Measurements from ENCODE around the gene MRPS25.
"Not testable (repeated sequence)": the region's sequence is repeated elsewhere in the genome, so short reads cannot be mapped to it uniquely, and the experiment has no call there.

MRPS25 gene

GRCh38 chr3:15007681-15008141 lies 57.4 kb downstream of the MRPS25 start:
- ATAC-seq: peak; percentile 78
- TF ChIP-seq GLIS3 (CRISPR knock-in tag; IDR thresholded peaks at IDR 0.05) (no peak), ISL1 (CRISPR knock-in tag; IDR thresholded peaks at IDR 0.05) (peak; percentile 53)

- not testable (repeated sequence) for ATAC-seq
Observed at GRCh38 chr3:14999182-14999581, 65.9 kb downstream of the MRPS25 start.

Data from SK-N-SH treated with all-trans-retinoic acid at 6 μM for 48 hours (cell line).